GM12864 (cell line): ENCODE measurements around the gene CADM1.

Experiments
- DNase-seq: peaks from one replicate; pipeline ENCODE4 v3.0.0-alpha.2; 2011; ENCODE audit warnings: low read depth
- H3K4me3 ChIP-seq: 2 replicates; pipeline ENCODE4 v1.5.1; 2011; ENCODE audit warnings: mild to moderate bottlenecking, low read depth, low read length, control low read depth
- TF ChIP-seq, protein P1 (sequence below): IDR thresholded peaks from 2 replicates; pipeline ENCODE4 v1.5.1; 2011; ENCODE audit warnings: low read depth, mild to moderate bottlenecking, moderate library complexity, low read length, control low read depth, inconsistent platforms; ENCODE audit errors: missing control alignments

The CADM1 gene

DNA sequence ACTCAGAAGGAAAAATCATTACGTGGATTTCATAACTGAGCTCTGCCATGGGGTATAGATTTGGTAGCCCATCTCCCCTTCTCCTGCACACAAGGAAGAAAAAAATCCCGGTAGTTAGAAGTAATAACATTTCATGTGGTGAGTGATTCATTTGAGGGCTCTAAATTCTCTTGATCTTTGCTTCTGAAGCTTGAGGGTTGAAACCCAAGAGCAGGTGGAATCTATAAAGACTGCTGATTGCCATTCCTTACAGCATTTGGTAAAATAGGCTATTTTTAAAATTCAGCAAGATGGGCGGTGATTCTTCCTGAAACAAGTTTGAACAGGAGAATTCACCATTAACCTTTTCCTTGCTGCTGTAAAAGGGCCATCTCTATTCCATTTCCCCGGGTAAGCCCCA, 266.1 kb downstream of the CADM1 start:
- no peak for DNase-seq
- no peak overlapping the region for H3K4me3 ChIP-seq
- TF ChIP-seq, protein P1, sequence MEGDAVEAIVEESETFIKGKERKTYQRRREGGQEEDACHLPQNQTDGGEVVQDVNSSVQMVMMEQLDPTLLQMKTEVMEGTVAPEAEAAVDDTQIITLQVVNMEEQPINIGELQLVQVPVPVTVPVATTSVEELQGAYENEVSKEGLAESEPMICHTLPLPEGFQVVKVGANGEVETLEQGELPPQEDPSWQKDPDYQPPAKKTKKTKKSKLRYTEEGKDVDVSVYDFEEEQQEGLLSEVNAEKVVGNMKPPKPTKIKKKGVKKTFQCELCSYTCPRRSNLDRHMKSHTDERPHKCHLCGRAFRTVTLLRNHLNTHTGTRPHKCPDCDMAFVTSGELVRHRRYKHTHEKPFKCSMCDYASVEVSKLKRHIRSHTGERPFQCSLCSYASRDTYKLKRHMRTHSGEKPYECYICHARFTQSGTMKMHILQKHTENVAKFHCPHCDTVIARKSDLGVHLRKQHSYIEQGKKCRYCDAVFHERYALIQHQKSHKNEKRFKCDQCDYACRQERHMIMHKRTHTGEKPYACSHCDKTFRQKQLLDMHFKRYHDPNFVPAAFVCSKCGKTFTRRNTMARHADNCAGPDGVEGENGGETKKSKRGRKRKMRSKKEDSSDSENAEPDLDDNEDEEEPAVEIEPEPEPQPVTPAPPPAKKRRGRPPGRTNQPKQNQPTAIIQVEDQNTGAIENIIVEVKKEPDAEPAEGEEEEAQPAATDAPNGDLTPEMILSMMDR: no peak

DNA sequence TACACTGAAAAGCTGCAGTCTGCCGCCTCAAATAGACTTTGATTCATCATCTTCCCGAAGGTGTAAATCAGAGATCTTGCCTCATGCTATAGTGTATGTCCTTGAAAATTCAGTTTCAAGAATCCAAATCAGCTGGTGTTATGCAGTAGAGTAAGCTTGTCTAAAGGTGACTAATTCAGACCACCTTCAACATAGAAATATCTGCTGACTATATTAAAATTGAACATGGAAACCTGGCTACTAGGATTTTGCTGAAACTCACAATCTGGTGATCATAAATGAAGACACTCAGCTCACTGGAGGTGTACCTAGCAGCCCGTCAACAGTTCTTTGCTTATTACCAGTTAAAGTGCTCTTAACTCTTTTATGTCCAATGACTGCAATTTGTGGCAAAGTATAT, 266.6 kb downstream of the CADM1 start:
- TF ChIP-seq, protein P1: no peak

DNA sequence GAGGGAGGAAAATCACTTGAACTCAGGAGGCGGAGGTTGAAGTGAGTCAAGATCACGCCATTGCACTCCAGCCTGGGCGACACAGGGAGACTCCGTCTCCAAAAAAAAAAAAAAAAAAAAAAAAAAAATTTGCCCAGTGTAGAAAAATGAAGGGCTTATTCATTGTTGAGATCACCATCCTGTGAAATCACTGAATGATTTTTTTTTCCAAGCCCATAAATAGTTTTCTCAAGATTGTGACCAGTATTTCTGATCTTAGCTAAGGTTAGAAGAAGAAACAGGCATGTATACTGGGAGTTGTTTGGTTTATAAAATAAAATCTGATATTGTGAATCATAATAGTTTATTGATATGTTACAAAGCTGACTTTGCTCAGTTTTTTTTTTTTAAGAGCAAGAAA, 269.4 kb downstream of the CADM1 start:
- TF ChIP-seq, protein P1: no peak
- no peak for DNase-seq
- H3K4me3 ChIP-seq: no peak overlapping the region

More for the DNA sequence above, 266.6 kb downstream of the CADM1 start:
- no peak overlapping the region for H3K4me3 ChIP-seq
- no peak for DNase-seq

DNA sequence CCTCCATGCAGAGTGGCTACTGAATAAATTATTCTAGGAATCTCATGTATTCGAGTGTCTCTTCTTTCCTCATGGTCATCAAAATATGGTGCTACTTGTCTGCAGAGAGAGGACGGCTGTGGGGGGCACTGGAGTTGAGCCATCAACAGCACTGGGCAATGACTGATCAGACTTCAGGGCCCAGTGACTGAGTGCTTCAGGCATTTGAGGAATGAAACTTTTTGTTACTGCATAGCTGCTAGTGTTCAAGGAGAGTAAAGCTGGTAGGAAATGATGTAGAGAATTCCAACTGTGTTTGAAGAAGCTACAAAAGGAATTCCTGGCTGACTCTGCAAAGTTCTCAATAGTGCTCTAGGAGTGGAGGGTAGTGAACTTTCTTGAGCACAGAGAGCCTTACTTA, 277.7 kb downstream of the CADM1 start:
- no peak for DNase-seq
- TF ChIP-seq, protein P1: no peak
- no peak overlapping the region for H3K4me3 ChIP-seq

DNA sequence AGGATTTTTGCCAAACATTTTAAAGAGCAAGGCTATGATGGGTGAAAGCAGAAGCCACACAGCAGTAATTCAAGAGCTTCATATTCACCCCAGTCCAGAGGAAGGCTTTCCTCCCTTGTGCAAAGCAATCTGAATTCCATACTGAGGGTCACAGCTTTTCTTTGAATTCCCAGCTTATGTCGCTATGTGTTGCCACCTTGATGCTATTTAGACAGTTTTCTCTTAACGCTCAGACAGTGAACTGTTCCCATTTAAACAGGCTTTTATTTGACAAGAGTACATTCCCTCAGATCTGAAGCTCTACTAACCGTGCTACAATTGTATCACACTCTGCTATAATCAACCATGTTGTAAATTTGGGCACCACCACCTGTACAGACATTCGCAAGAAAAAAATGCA, 279.7 kb downstream of the CADM1 start:
- no peak overlapping the region for H3K4me3 ChIP-seq
- DNase-seq: no peak
- TF ChIP-seq, protein P1: no peak

DNA sequence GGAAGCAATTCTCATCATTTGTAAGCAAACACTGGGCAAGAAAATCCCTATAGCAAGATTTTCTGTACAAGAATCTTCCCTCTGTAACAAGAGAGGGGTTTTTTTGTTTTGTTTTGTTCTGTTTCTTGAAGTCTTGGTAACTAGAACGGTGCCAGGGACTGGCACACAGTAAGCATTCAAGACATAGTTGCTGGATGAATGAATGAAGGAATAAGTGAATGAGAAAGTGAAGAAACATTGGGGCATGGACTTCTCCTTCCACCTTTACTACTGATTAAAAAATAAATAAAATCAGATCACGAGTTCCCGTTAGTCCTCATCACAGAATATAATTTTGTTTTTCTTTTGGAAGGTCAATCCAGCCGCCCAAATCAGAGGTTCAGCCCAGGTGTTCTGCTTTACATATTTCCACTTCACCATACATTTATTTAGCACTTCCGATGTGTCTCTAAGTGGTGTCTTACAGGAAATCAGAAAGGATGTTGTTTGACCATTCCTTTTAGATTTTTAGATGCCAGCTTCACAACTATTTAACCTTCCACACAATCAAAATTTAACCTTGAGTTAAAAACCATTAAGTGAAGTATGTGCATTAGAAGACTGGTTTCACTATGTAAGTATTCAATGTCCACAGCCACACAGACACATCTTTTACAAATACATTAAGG, 281.2 kb downstream of the CADM1 start:
- TF ChIP-seq, protein P1: no peak
- peak; percentile 51 for DNase-seq
- H3K4me3 ChIP-seq: peak overlapping the region; percentile 11; the same call in 1 of the 2 replicates
